MM.1S (cell line): Measurements from ENCODE around the gene TMEM60.

Experiments used
- CTCF ChIP-seq: fragments of 300-600 bp; sonication (generic); IDR thresholded peaks from 2 replicates; pipeline ENCODE4 v1.5.1; 2016; ENCODE audit warnings: antibody characterized with exemption, low read length, mixed read lengths
- EZH2 ChIP-seq: fragments of 300-600 bp; sonication (generic); optimal IDR thresholded peaks from 2 replicates; pipeline ENCODE3; 2017; ENCODE audit warnings: low read depth, mild to moderate bottlenecking, antibody characterized with exemption, low read length, mixed read lengths
- EZH2phosphoT487 ChIP-seq: fragments of 300-600 bp; sonication (generic); IDR thresholded peaks from 2 replicates; pipeline ENCODE4 v1.6.1; 2018; ENCODE audit warnings: antibody characterized with exemption, low read length

- TF ChIP-seq CTCF (no peak), EZH2phosphoT487 (no peak), EZH2 (no peak)
Observed at GRCh38 chr7:77823787-77824186, 25.6 kb upstream of the TMEM60 start.
